Upper lobe of left lung (tissue), 4 donors: ENCODE results near the gene TMEM8B.

Source experiments
- CTCF ChIP-seq, 6 experiments: fragments of 450-650 bp in 4 of 6; fragments of 200-600 bp in 2 of 6; sonication (generic) in 2 of 6; IDR thresholded peaks; one replicate each; pipeline ENCODE4 v1.5.1; 2016 to 2019; ENCODE audit warnings: antibody characterized with exemption in 6 of 6
- EP300 ChIP-seq, 4 donors: sonication (generic); formaldehyde crosslinking; IDR thresholded peaks; one replicate each; pipeline ENCODE4 v1.5.1; 2017; ENCODE audit warnings: antibody characterized with exemption in 4 of 4, control low read depth in 2 of 4
- POLR2A ChIP-seq, 4 donors: fragments of 450-650 bp; IDR thresholded peaks; one replicate each; pipeline ENCODE4 v1.5.1; 2016 to 2017; ENCODE audit warnings: antibody characterized with exemption in 4 of 4, mild to moderate bottlenecking in 2 of 4
- POLR2AphosphoS5 ChIP-seq, 2 donors: sonication (generic); formaldehyde crosslinking; IDR thresholded peaks; one replicate each; pipeline ENCODE4 v1.5.1; 2017; ENCODE audit warnings: antibody characterized with exemption in 2 of 2

DNA sequence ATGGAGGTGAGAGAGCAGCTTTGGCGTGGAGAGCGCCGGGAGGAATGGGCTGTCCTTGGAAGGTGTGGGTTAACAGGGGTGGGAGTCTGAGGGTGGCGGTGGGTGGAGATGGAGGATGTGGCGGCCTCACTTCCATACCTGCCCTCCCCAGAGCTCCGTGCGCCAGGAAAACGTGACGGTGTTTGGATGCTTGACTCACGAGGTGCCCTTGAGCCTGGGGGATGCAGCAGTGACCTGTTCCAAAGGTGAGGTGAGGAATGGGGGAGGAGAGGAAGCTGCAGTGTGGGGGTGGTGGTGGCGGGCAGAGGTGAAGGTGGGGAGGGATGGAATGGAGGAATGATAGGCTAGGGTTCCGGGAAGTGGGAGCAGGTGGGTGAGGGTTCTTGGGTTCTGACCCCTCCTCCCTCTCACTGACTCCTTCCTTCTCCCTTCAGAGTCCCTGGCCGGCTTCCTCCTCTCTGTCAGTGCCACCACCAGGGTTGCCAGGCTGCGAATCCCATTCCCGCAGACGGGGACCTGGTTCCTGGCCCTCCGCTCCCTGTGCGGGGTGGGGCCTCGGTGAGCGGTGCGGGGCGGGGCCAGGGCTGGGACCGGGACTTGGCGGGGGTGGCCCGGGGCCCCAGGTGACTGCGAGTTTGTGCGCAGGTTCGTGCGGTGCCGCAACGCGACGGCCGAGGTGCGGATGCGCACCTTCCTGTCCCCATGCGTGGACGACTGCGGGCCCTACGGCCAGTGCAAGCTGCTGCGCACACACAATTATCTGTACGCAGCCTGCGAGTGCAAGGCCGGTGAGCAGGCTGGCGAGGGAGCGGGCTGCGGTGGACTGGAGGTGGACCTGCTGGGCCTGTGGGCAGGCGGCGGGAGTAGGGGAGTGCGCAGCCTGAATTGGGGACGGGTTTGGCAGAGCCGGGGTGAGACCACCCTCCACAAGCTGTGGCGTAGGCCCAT is 17.1 kb downstream of the TMEM8B start:
- TF ChIP-seq POLR2A (IDR thresholded peaks at IDR 0.05) (no peak), CTCF (IDR thresholded peaks at IDR 0.05) (no peak), POLR2AphosphoS5 (IDR thresholded peaks at IDR 0.05) (no peak), EP300 (IDR thresholded peaks at IDR 0.05) (no peak)
